Measurements from ENCODE around the gene SIL1. TPM values are rescaled to one million over a fixed set of nuclear protein-coding genes. Genes with fewer than 3 reads are reported as not detected.
"Not testable (repeated sequence)": the region's sequence is repeated elsewhere in the genome, so short reads cannot be mapped to it uniquely, and the experiment has no call there.

SIL1 gene
- total RNA-seq, 1 donor from 2014 or later = 31.1 TPM

GRCh38 chr5:139064613-139065012, 133.6 kb downstream of the SIL1 start:
- intact Hi-C loops (cut with micrococcal nuclease) = no loop called here
- DNase-seq = no peak
- Mint-ChIP-seq H3K27me3 (no peaks in the 10 kb centered on the region), H3K4me1 (peaks cover 6% of the 10 kb centered on the region), H3K36me3 (ENCODE audit: low read depth) (no peaks in the 10 kb centered on the region), H3K4me3 (no peak overlapping the region), H3K9me3 (no peaks in the 10 kb centered on the region), H3K27ac (no peak overlapping the region)

DNA sequence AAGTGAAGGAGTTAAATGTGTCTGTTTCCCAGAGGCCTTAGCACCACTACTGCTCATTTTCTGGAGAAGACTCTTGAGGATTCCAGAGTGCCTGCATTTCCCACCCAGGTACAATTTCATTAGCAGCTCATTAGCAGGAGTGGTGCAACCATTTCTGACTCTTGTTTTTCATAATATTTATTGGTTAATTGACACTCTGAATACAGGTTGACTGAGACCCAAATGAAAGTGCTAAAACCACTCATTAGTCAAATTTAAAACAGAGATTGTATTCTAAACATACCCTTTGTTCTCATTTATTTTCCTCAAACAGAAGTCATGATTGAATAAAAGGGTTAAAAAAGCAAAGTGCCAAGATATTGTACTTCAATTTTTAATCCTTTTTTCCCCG, 134.5 kb downstream of the SIL1 start:
- H3K4me3 Mint-ChIP-seq = no peak overlapping the region
- H3K27ac Mint-ChIP-seq = no peak overlapping the region
- H3K4me1 Mint-ChIP-seq = peaks cover 6% of the 10 kb centered on the region
- DNase-seq = no peak
- no peaks in the 10 kb centered on the region for H3K9me3 Mint-ChIP-seq
- intact Hi-C loops (cut with micrococcal nuclease) = no loop called here
- no peaks in the 10 kb centered on the region for H3K36me3 Mint-ChIP-seq (ENCODE audit: low read depth)
- no peaks in the 10 kb centered on the region for H3K27me3 Mint-ChIP-seq

DNA sequence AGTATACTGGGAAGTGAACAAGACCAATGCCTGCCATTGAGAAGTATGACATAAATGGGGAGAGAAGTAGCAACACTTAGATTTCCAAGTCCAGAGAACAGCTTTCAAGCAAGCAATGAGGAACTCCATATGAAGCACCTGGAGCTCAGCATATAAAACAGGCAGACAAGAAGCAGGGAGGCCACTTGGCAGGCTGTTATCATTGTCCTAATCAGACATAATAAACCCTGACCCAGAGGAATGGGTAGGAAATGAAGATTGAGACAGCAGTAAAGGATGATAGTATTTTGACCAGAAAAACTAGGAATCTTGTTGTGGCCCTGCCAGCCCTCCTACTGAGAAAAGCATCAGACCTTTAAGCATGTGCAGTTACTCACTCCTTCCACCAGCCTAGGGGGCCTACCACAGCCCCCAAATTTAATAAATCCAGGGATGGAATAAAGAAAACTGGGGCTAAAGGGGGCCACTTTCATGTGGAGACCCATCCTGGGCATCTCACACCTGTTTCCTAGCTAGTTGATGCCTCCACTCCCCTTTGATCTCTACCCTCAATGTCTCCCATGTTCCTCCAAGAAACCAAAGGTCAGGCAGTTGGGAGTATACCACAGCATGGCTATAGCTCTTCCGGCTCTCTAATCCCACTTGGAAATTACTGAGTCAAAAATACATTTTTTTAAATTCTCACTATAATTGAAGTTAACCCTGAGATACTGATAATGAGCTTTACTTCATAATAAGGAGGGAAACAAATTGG, 135.1 kb downstream of the SIL1 start:
- Mint-ChIP-seq H3K9me3 (no peaks in the 10 kb centered on the region), H3K4me1 (peaks cover 2% of the 10 kb centered on the region), H3K4me3 (no peak overlapping the region), H3K27me3 (no peaks in the 10 kb centered on the region), H3K36me3 (ENCODE audit: low read depth) (no peaks in the 10 kb centered on the region), H3K27ac (no peak overlapping the region)
- no peak for DNase-seq
- intact Hi-C loops (cut with micrococcal nuclease) = no loop called here

DNA sequence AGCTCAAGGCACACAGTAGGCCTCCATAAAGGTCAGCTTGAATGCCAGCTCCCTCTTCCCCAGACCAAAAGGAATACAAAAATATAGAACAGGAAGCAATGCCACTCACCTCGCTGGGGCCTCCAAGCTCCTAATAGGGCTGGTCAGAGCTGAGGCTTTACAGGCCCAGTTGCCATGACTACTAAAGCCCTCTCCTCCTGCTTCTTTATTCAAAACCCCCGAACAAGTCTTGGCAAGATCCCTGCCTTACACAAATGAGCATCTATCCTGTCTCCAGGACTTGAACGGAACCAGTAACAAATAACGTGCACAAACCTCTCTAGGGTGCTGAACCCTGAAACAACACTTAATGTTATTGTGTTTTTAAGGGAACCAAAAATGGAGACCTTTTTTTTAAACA, 136.3 kb downstream of the SIL1 start:
- H3K9me3 Mint-ChIP-seq = no peaks in the 10 kb centered on the region
- DNase-seq = no peak
- no peaks in the 10 kb centered on the region for H3K27me3 Mint-ChIP-seq
- intact Hi-C loops (cut with micrococcal nuclease) = no loop called here
- no peak overlapping the region for H3K4me3 Mint-ChIP-seq
- H3K4me1 Mint-ChIP-seq = no peaks in the 10 kb centered on the region
- H3K27ac Mint-ChIP-seq = no peak overlapping the region
- no peaks in the 10 kb centered on the region for H3K36me3 Mint-ChIP-seq (ENCODE audit: low read depth)

DNA sequence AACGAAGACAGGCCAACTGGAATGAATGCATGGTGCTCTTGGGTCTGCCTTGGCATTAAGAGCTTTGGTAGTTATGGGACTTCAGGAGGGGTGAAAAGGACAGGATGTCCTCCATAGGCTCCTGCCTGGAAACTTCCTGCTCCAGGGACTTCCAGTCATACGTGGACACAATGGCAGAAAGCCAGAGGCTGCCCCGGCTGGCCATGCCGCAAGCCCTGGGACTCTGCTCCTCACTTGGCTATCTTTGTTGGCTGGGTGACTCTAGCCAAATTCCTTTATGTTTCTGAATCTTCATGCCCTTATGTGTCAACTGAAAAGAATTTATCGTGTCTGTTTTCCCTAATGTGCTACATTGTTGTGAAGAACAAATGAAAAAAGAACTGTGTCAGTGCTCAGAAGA, 136.9 kb downstream of the SIL1 start:
- Mint-ChIP-seq H3K27me3 (no peaks in the 10 kb centered on the region), H3K4me1 (no peaks in the 10 kb centered on the region), H3K27ac (no peak overlapping the region), H3K9me3 (no peaks in the 10 kb centered on the region), H3K4me3 (no peak overlapping the region), H3K36me3 (ENCODE audit: low read depth) (no peaks in the 10 kb centered on the region)
- intact Hi-C loops (cut with micrococcal nuclease) = no loop called here
- DNase-seq = no peak

DNA sequence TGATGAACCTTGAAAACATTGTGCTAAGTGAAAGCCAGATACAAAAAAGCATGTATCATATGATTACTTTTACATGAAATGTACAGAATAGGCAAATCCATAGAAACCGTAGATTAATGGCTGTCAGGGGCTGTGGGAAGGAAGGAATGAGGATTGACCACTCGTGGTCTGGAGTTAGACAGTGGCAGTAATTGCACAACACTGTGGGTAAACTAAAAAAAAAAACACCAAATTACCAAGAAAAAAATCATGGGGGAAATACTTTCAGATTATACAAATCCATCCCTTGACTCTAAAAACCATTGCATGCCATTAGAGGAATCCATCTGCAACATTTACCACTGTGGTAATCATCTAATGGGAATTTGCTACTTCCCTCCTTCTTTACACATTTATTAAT, 140.0 kb downstream of the SIL1 start:
- Mint-ChIP-seq H3K27ac (no peak overlapping the region), H3K4me1 (no peaks in the 10 kb centered on the region), H3K27me3 (no peaks in the 10 kb centered on the region), H3K36me3 (ENCODE audit: low read depth) (no peaks in the 10 kb centered on the region), H3K9me3 (no peaks in the 10 kb centered on the region), H3K4me3 (no peak overlapping the region)
- no peak for DNase-seq
- intact Hi-C loops (cut with micrococcal nuclease) = no loop called here

DNA sequence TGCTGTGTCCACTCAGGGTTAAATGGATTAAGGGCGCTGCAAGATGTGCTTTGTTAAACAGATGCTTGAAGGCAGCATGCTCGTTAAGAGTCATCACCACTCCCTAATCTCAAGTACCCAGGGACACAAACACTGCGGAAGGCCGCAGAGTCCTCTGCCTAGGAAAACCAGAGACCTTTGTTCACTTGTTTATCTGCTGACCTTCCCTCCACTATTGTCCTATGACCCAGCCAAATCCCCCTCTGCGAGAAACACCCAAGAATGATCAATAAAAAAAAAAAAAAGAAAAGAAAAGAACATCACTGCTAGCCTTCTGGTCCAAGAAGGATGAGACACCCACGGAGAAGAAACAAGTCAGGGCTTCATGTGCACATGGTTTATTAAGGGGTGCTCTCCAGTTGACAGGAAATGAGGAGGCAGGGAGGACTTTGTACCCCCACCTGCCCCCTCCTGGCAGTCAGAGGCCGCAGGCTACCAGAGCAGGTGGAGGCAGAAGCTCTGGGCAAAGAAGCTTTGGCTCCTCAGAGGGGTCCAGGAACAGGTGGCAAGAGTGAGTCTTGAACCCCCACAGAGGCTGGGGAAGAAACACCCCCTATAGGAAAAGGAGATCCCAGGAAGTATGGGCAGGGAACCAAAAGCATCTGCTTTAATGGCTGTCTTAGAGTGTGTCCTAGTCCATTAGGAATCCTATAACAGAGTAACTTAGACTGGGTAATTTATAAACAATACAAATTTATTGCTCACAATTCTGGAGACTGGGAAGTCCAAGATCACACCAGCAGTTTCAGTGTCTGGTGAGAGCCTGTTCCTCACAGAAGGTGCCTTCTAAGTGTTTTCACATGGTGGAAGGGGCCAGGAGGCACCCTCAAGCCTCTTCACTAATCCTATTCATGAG, 140.9 kb downstream of the SIL1 start:
- H3K36me3 Mint-ChIP-seq (ENCODE audit: low read depth); intact Hi-C loops (cut with micrococcal nuclease); H3K27me3 Mint-ChIP-seq; H3K4me3 Mint-ChIP-seq; H3K4me1 Mint-ChIP-seq; H3K9me3 Mint-ChIP-seq; DNase-seq; H3K27ac Mint-ChIP-seq: not testable (repeated sequence)

GRCh38 chr5:139052975-139053374, 145.2 kb downstream of the SIL1 start:
- Mint-ChIP-seq H3K36me3 (ENCODE audit: low read depth) (no peaks in the 10 kb centered on the region), H3K27me3 (no peaks in the 10 kb centered on the region), H3K9me3 (no peaks in the 10 kb centered on the region), H3K4me1 (no peaks in the 10 kb centered on the region), H3K4me3 (no peak overlapping the region), H3K27ac (no peak overlapping the region)
- no peak for DNase-seq
- intact Hi-C loops (cut with micrococcal nuclease) = no loop called here

GRCh38 chr5:139051392-139051791, 146.8 kb downstream of the SIL1 start:
- no peaks in the 10 kb centered on the region for H3K36me3 Mint-ChIP-seq (ENCODE audit: low read depth)
- no peak for DNase-seq
- H3K9me3 Mint-ChIP-seq = no peaks in the 10 kb centered on the region
- no peak overlapping the region for H3K27ac Mint-ChIP-seq
- H3K4me3 Mint-ChIP-seq = no peak overlapping the region
- intact Hi-C loops (cut with micrococcal nuclease) = no loop called here
- H3K4me1 Mint-ChIP-seq = no peaks in the 10 kb centered on the region
- no peaks in the 10 kb centered on the region for H3K27me3 Mint-ChIP-seq

DNA sequence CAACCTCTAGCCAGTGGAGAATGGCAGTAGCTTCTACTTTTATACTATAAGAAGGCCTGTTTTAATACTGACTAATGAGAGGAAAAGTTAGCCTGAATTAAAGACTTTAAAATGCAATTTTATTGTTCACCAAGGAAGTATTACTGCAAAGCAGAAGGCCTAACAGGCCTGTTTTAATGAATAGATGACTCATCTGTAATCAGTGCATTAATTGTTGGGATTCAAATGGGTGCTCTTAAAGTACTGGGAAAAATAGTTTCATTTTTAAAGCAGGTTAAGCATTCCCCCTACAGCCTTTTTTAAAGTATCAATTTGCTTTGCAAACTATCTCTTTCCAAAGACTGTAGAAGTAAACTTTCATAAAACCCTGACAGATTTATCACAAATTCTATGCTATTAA, 147.7 kb downstream of the SIL1 start:
- Mint-ChIP-seq H3K9me3 (no peaks in the 10 kb centered on the region), H3K27me3 (no peaks in the 10 kb centered on the region), H3K4me1 (no peaks in the 10 kb centered on the region), H3K36me3 (ENCODE audit: low read depth) (no peaks in the 10 kb centered on the region), H3K27ac (no peak overlapping the region), H3K4me3 (no peak overlapping the region)
- DNase-seq = no peak
- intact Hi-C loops (cut with micrococcal nuclease) = no loop called here

DNA sequence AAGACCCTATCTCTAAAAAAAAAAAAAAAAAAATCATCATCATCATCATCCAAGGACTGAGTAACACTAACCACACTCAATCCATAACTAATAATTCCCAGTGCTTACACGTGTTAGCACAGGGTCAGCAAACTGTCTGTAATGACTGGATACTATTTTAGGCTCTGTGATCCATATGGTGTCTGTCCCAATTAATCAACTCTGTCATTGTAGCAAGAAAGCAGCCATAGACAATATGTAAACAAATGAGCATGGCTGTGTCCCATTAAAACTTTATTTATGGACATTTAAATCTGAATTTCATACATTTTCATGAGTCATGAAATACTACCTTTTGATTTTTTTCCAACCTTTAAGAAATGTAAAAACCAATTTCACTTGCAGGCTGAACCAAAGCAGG, 148.4 kb downstream of the SIL1 start:
- Mint-ChIP-seq H3K4me1 (no peaks in the 10 kb centered on the region), H3K9me3 (no peaks in the 10 kb centered on the region), H3K27me3 (no peaks in the 10 kb centered on the region), H3K27ac (no peak overlapping the region), H3K36me3 (ENCODE audit: low read depth) (no peaks in the 10 kb centered on the region), H3K4me3 (no peak overlapping the region)
- intact Hi-C loops (cut with micrococcal nuclease) = no loop called here
- DNase-seq = no peak

DNA sequence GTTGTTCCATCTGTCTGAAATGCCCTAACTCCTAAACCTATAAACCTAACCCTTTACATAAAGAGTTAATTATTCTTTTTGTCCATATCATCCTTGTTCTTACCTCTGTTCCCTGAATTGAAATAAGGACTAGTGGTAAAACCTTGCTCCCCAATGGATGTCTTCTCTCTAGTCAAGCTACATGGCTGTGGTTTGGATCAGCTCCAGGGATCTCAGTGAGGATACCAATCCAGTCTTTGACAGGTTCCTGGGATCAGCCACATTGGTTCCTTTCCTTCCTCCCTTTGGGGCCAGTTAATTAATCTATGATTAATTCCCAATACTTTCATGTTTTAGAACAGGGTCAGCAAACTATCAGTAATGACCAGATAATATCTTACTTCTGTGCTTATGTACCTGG, 151.6 kb downstream of the SIL1 start:
- H3K36me3 Mint-ChIP-seq (ENCODE audit: low read depth) = no peaks in the 10 kb centered on the region
- H3K9me3 Mint-ChIP-seq = no peaks in the 10 kb centered on the region
- H3K27ac Mint-ChIP-seq = no peak overlapping the region
- no peak overlapping the region for H3K4me3 Mint-ChIP-seq
- intact Hi-C loops (cut with micrococcal nuclease) = no loop called here
- DNase-seq = no peak
- H3K4me1 Mint-ChIP-seq = no peaks in the 10 kb centered on the region
- H3K27me3 Mint-ChIP-seq = no peaks in the 10 kb centered on the region

DNA sequence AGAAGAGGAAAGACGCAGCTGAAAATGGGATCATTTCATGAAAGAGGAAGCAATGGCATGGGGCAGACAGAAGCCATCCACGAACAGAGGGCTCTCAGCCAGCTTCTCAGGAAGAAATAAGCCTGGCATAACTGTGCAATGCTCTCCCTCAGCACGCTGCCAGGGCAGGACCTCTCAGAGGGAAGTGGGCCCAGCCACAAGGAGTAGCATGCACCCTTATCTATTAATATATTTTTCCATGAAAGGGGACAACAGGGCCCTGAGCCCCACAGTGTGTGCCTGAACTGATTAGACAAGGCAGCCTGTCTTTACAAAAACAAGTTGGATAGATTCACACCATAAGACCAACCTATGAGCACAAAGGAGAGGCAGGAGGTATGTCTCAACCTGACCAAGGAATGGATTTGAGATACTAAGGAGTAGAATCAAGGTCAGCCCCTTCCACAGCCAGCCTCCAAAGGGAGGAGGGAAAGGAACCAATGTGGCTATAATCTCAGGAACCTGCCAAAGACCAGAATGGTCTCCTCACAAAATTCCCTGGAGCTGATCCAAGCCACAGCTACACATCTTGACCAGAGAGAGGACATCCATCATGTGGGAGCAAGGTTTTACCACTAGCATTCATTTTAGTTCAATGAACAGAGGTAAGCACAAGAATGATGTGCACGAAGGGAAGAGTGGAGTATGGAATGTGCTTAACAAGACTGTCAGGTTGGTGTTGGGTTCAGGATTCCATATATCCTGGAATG, 154.8 kb downstream of the SIL1 start:
- Mint-ChIP-seq H3K4me3 (no peak overlapping the region), H3K27ac (no peak overlapping the region), H3K27me3 (no peaks in the 10 kb centered on the region), H3K9me3 (no peaks in the 10 kb centered on the region), H3K36me3 (ENCODE audit: low read depth) (no peaks in the 10 kb centered on the region), H3K4me1 (no peaks in the 10 kb centered on the region)
- intact Hi-C loops (cut with micrococcal nuclease) = no loop called here
- DNase-seq = no peak

GRCh38 chr5:139040081-139040480, 158.1 kb downstream of the SIL1 start:
- Mint-ChIP-seq H3K27ac (no peak overlapping the region), H3K27me3 (no peaks in the 10 kb centered on the region), H3K9me3 (peaks cover 6% of the 10 kb centered on the region), H3K4me3 (no peak overlapping the region), H3K4me1 (no peaks in the 10 kb centered on the region), H3K36me3 (ENCODE audit: low read depth) (no peaks in the 10 kb centered on the region)
- DNase-seq = no peak
- intact Hi-C loops (cut with micrococcal nuclease) = no loop called here
